DMS53 treated with DMSO at 0.1 percent for 48 hours (cell line): Measurements from ENCODE around the gene SPDYE4.
"Not testable (repeated sequence)": the region's sequence is repeated elsewhere in the genome, so short reads cannot be mapped to it uniquely, and the experiment has no call there.

Source experiments
- DNase-seq: peaks from one replicate; lab custom pipeline; 2025; ENCODE audit not compliant: unreplicated experiment; lab: John Stamatoyannopoulos, UW

SPDYE4 gene, protein sequence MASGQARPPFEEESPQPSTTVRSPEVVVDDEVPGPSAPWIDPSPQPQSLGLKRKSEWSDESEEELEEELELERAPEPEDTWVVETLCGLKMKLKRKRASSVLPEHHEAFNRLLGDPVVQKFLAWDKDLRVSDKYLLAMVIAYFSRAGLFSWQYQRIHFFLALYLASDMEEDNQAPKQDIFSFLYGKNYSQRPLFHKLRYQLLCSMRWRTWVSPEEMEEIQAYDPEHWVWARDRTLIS

DNA sequence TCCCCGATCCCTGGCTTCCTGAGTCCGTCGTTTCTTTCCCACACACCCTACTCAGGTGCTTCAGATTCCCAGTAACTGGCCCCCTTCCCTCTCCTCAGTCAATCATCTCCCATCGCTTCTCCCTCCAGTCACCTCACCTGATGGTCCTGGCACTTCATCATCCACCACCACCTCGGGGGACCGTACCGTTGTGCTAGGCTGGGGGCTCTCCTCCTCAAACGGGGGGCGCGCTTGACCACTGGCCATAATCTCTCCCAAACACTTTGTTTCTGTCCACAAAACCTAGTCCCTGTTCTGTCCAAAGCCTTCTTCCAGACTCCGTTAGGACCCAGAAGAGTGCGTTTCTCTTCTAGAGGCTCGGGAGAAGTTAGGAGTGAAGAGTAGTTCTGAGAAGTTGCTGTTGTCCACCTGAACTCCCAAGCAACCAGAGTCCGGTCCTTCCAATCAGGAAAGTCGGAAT is at the start of gene SPDYE4:
SPDYE4 (minus strand) TSS at position 410 of the 460 bp plus-strand sequence; CDS start at position 246, 164 bp downstream.
- DNase-seq = no peak

DNA sequence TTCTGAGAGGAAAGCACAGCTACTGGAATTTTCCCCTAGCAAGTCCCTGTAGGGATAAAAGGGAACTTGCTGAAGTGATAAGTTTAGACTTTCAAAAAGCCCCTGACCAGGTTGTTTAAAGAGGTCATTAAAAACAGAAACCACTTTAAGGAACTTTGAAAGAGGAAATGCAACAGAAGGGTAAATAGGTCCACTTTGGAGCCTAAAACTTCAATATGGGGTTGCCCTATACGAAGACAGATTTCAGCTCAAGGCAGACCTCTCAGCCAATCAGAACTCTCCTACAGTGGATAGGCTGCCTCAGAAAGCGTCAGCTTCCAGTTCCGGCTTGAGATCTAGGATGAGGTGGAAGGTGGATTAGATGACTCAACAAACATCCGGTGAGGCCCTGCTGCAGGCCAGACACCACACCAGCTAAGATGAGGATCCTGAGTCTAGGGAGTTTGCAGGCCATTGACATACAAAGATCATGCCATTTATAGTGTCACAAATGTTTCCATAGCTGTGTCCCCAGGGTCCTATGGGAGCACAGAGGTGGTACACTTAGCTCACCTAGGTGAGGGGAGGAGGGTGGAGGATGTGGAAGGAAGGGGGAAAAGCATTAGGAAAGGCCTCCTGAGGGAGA is 48.7 kb upstream of the SPDYE4 start:
- no peak for DNase-seq

DNA sequence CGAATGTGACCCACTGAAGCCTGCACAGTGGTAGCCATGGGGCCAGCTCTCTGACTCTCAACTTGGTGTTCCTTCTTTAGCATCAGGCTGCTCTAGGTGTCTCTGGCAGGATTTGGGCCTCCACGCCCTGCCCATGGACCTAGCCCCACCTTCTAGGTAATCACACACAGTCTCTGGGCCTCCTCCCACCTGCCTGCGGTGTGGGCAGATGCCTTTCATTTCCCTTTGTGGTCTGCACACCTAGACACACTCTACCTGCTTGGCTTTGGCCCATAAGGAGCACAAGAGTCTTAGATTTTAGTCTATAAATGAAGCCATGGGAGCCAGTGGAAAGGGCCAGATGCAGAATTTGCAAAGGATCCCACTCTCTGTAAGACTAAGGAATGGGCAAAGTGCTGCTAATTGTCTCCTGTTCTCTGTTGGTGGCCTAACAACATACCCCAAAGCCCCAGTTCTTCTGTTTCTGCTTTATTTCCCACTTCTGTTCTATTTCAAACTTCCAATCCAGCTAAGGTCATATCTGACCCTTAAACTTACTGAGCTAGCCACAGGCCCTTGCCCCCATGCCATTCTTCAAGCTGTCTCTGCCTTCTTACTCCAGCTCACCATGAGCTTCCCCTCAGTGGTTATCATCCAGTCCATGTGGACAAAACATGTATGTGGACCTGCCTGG is 48.0 kb upstream of the SPDYE4 start:
- no peak for DNase-seq

DNA sequence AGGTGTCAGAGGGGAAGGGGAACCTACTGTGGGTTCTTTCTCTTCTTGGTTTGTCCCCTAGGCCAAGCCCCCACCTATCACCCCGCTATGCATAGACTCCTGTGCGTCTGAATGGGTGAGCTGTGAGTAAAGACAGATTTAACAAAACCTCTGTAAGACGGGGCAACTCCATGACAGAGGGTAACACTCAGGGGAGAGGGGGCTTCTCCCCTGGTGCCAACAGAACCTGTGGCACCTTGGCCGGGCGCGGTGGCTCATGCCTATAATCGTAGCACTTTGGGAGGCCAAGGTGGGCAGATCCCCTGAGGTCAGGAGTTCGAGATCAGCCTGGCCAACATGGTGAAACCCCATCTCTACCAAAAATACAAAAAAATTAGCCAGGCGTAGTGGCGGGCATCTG is 47.0 kb upstream of the SPDYE4 start:
- DNase-seq = not testable (repeated sequence)

DNA sequence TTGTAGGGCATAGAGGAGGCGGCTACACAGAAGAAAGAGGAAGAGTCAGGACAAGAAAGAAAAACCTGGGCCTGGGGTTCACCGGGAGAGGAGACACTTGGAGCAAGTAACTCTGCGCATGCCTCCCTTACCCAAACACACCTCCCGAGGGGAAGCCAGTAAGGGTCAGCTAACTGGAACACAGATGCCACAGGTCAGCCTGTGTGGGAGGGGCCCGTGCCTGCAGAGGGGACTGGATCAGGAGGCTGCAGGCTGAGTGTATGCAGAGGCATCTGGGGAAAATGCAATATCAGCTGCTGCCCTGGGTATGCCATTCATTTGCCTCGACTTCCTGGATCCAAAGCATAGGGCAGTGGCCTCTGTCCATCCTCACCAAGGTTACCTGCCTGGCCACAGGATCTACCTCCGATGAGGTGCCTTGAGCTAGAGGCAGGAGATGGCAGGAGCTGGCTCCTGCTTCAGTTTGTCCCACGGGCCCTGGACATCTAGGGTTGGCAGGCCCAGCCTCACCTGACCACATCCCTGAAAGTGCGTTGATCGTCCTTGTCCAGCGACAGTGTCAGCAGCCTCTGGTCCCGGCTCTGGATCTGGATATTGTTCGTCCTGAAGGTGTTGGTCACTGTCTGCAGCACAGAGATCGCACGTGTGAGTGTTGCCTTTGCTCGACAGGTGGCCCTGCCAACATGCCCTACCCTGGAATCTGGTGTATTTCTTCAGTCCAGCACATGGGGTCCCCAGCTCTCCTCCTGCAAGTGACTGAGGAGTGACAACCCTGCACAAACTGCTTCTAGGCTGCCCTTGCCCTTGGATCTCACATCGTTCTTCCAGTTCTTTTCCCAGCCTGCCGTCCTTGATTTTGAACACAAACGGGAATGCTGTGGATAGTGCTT is 45.4 kb upstream of the SPDYE4 start:
- no peak for DNase-seq

DNA sequence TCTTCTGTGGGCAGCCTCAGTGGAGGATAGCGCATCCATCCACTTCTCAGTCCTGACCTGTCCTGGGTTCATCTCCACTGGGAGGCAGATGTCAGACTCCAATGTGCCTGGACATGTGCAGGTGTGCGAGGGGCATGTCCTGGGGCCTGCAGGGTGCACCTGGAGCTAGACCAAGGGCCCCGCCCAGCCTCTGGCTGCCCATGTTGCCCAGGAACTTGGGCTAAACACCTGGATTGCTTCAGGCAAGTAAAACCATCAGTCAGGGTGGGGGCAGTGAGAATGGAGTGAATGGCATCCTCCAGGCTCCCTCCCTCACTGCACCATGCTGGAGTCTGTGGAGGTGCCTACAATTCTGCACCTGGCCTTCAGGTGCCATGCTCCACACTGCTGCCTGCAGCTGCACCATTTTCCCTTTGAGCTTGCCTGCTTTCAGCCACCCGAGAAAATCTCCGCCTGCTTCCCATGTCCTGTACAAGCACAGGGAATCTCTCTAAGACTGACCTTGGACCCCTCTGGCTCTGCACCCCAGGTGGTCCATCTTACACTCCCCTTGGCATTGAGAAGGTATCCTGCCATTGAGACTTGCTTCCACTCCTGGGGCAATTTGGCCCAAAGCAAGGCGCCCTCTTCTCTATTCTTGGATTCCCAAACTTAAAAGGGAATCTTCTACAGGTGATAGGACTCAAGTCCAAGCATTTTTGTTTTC is 42.9 kb upstream of the SPDYE4 start:
- DNase-seq = no peak

DNA sequence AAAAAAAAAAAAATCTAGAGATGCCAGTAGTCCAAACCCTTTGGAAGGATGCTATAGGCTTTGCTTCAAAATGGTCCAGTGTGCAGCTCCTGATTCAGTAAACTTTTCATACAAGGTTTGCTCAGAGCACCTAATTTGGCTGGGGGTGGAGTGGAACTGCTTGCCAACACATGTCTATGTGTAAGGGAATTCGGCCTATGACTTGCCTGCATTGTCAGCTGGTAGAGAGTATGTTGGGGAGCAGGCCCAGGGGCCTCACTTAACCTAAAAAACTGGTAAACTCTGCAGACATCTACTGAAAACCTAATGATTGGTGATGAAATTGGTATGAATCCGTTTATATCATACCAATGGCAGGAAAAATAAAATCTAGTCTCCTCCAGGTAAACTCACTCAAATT is 42.3 kb upstream of the SPDYE4 start:
- DNase-seq = no peak

DNA sequence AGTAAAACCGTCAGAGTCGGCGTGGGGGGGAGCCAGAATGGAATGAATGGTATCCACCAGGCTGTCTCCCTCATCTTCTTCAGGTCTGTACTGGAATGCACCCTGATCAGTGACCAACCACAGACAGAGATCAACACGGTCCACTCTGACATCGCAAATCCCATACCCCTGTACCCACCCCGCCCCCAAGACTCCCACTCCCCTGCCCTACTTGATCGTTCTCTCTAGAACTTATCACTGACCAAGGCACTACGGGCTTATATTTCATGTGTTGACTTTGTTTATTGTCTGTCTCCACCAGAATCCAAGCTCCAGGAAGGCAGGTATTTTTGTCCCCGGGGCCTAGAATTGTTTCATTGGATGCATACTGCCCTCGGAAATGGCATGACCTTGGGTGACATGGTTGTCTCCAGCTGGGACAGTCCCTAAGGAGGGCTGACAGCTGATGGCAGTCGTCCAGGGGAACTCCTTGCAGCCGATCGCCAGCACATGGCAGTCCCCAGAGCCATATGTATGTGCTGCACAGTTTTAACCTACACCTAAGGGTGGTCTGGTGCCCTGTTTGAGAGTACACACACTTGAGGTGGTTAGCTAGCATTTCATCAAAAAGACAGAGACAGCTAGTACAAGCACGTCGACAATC is 41.3 kb upstream of the SPDYE4 start:
- DNase-seq = no peak

DNA sequence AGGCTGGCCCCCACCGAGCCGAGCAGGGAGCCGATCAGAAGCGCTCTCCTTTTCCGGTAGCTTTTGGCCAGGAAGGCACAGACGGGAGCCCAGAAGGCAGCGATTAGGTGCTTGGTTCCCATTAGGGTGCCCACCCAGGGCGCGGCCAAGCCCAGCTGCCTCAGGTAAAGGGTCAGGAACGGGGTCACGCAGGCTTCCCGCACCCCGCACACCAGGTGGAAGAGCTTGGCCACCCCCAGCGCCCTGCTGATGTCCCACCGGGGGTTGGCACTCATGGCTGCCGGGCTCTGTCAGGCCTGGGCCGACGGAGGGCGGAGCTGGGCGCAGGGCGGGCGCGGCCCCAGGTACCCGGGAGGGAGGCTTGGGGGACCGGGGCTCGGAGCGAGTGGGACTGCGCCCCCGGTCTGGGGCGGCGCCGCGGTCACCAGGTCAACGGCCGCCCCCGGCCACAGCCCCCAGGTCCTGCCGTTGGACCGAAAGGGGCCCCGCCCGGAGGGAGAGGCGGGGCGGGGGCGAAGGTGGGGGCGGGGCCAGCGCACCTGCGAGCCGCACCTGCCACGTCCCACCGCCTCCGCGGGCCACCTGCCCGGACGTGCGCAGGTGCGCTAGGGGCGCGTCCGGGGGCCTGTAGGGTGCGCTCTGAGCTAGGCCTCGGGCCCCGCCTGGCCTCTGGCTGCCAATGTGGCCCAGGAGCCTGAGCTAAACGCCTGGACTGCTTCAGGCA is 40.7 kb upstream of the SPDYE4 start, which contains the start of gene MFSD6L:
MFSD6L (minus strand) TSS at position 520 of the 724 bp plus-strand sequence; CDS start at position 275, 245 bp downstream.
- DNase-seq = no peak

DNA sequence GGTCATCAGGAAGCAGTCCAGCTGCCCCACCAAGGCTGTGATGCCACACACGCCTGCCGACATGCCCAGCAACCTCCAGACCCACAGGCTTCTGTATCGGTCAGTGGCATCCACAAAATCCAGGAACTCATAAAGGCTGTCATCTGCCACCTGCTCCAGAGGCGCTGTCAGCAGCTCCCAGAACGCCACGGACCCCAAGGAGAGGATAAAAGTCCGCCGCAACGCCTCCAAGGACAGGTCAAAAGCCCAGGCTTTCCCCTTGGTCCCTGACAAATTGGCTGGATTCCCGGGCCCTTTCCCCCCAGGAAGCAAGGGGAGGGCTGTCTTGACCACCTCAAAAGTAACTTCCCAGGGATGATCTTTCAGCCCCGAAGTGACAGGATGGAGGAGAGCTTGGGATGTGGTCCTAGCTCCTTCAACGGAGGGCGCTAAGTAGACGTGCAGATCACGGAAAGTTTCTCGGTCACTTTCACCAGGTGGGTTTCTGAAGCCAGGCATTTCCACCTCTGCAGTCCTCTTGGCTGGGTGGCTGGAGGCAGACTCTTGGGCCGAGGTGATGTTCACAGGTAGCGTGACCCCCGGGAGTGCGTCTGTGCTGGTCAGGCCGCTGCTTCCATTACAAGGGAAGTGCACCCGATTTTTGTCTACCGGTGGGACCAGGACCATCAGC is 40.0 kb upstream of the SPDYE4 start:
- no peak for DNase-seq

DNA sequence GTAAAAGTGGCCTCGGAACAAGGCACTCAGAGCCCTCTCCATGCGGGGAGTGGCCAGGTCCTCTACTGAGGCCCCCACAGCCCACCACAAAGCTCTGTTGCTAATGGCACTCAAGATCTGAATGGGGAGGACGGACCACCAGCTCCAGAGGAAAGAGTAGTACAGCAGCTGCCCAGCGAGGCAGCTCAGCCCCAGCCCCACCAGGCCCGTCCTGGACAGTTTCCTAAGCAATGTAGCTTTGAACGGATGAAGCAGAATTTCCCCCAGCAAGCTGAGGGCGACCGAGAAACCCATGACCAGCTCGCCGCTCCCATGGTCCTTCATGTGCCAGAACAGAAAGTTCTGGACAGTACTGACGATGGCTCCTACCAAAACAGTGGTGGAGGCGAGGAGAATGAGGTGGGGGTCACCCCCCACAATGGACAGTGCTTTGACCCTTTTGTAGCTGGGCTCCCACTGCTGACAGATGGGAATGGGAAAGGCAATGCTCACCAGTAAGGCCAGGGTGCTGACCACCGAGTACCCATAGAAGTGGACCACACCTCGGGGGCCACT is 39.4 kb upstream of the SPDYE4 start:
- no peak for DNase-seq

DNA sequence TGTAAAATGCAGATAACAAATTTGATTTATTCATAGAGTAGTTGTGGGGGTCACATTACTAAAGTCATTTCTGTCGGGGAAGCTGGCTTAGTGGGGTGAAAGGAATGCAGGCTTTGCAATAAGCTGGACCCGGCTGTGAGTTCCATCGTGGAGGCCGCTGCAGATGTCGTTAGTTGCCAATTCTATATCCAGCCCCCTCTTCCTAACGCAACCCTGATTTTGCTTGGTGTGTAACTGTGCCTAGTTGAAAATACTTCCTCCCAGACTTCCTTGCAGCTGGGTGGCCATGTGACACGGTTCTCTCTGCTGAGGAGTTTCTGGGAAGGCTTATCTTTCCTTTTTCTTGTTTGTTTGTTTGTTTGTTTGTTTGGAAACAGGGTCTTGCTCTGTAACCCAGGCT is 36.3 kb upstream of the SPDYE4 start:
- DNase-seq = no peak

DNA sequence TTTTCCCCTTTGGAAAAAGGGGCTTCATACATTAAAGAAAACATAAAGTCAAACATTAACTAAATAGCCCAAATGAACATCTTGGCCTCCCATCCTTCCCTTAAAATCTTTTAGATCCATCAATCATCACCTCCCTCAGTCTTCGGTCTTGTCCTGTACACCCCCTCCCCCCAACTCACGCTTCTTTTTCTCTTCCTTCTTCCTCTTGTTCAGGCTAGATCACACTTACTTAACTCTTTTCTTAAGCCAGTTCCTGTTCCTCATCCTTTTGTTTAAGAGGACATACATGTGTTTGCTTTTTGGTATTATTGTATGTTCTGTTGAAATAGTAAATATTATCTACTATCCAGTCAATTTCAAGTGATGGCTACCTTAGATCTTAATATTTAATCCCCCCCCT is 35.3 kb upstream of the SPDYE4 start:
- no peak for DNase-seq

DNA sequence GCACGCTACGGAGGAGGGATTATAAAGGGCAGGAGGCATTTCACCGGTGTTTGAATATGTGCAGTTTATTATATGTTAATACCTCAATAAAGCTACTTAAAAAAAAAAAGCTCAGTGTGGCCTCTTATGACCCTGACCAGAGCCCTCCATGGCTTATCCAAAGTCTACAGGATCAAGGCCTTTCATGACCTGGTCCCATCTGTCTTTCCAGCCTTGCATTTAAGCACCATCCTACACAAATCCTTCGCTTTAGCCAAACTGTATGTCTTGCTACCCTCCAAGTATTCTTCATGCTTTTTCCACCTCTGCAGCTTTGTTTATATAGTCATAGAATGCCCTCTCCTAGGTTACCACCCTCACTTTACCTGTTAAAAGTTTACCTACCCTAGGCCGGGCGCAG is 34.3 kb upstream of the SPDYE4 start:
- no peak for DNase-seq

DNA sequence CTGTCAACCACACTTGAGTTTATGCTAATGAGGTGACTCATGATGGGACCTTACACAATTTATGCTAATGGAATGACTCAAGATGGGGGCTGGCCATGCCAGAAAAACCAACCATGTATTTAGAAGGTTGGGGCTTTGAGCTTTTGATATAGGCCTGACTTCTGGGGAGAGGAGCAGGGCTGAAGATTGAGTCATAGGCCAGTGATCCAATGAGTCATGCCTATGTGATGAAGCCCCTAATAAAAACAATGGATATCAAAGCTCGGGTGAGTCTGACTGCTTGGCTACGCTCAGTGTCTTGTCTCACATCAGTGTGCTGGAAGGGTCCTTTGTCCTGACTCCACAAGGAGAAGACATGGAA is 33.5 kb upstream of the SPDYE4 start:
- DNase-seq = no peak

DNA sequence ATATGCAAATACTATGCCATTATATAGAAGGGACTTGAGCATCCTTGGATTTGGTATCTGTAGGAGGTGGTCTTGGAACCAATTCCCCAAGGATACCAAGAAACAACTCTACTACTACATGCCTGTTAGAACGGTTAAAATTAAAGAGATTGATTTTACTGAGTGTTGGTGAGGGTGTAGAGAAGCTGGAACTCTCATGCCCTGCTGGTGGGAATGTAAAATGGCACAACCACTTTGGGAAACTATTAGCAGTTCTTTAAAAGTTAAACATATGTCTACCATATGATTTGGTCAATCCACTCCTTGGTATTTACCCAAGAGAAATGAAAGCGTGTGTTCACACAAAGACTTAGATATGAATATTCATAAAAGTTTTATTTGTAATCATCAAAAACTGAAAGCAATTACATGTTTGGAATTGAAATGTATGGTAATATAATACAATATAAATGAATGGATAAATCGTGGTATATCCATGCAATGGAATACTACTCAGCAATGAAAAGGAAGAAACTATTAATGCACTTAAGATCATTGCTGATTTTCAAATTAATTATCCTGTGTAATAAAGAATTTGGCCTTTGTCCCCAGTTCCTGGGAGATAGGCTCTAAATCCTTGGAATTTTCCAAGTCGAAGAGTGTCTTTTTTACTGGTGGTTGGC is 33.0 kb upstream of the SPDYE4 start:
- DNase-seq = no peak

DNA sequence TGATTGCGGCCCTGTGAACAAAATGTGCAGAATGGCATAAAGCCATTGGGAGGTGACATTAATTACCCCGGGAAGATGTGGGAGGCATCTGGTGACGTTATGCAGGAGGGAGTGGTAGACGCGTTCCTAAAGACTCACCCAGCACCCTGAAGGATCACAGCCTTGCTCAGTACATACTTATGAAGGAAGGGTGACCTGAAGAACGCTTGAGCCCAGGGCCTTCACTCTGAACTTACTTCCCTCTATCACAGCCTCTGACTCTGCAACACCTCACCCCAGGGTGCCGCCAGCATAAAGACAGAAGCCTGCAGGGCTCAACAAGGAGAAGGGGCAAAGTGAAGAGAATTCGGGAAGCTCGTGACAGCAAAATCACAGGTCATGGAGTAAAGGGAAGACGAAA is 31.4 kb upstream of the SPDYE4 start:
- DNase-seq = no peak

DNA sequence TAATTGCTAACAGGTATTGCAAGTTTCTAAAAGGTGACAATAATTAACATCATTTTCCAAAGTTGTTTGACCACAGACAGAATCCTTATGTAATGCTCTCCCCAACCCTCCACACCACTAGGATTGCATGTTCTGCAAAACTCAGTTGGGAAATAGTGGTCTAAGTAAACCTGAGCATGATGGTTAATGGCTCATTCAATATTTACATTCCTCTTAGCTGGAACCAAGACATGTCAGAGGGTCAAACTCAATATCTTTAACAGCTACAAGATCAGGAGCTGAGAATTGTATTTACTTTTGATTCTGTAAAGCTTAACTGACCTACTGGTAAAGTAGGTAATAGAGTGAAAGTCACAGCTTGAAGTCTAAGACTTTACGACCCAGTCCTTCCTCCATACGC is 30.7 kb upstream of the SPDYE4 start:
- no peak for DNase-seq
